Astrocyte (in vitro differentiated cells and primary cell): ENCODE data around the gene RPP25L.

Experiments used
- EZH2 ChIP-seq: IDR thresholded peaks from 2 replicates; pipeline ENCODE4 v1.6.1; 2012; ENCODE audit warnings: mild to moderate bottlenecking, low read length, inconsistent platforms; ENCODE audit not compliant: insufficient read depth
- TF ChIP-seq, protein P1 (sequence below): IDR thresholded peaks from 2 replicates; pipeline ENCODE4 v1.5.1; 2011; ENCODE audit warnings: low read depth, mild to moderate bottlenecking, inconsistent platforms, low read length, moderate library complexity; ENCODE audit not compliant: insufficient read depth

DNA sequence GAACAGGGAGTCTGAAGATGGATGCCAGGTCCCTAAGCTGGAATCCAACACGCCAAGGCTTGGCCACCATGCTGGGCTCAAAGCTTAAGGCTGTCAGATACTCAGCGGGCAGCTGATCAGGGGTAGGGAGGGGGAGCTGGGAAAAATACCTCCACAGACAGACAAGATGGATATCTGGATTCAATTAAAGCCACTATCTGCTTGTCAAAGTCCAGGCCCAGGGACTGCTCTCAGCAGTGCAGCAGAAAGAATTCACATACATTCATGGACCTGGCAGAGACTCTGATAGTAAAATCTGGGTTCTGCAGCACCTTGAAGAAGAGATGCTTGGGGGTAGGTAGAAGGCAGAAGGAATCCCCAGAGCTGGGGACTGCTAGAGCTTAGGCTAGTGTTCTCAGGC lies 3.2 kb upstream of the RPP25L start:
- TF ChIP-seq, protein P1, sequence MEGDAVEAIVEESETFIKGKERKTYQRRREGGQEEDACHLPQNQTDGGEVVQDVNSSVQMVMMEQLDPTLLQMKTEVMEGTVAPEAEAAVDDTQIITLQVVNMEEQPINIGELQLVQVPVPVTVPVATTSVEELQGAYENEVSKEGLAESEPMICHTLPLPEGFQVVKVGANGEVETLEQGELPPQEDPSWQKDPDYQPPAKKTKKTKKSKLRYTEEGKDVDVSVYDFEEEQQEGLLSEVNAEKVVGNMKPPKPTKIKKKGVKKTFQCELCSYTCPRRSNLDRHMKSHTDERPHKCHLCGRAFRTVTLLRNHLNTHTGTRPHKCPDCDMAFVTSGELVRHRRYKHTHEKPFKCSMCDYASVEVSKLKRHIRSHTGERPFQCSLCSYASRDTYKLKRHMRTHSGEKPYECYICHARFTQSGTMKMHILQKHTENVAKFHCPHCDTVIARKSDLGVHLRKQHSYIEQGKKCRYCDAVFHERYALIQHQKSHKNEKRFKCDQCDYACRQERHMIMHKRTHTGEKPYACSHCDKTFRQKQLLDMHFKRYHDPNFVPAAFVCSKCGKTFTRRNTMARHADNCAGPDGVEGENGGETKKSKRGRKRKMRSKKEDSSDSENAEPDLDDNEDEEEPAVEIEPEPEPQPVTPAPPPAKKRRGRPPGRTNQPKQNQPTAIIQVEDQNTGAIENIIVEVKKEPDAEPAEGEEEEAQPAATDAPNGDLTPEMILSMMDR: no peak
- TF ChIP-seq EZH2: no peak
